Hair follicle dermal papilla cell (primary cell): ENCODE measurements around the gene FAM89B. TPM values are rescaled to one million over a fixed set of nuclear protein-coding genes. Genes with fewer than 3 reads are reported as not detected.

Experiments
- small RNA-seq: library from RNA; depleted of rRNA; stranded (forward); fragments of <200 nt; gene quantifications from one replicate; pipeline ENCODE3, GENCODE V24; 2012
- total RNA-seq: library from RNA; depleted of rRNA; stranded (reverse); fragments of >200 nt; gene quantifications from 2 replicates; pipeline ENCODE4 v1.2.3, GENCODE V29; 2012

FAM89B gene
- total RNA-seq, result 26.8 and 29.6 TPM in 2 replicates

GRCh38 chr11:65572356-65573051 is at the start of gene FAM89B:
TSS of gene FAM89B (plus strand) at chr11:65572538. CDS start at chr11:65572670, 132 bp downstream.

GRCh38 chr11:65524741-65525545 is 47.4 kb upstream of the FAM89B start, which contains the start of gene SCYL1:
TSS of gene SCYL1 (plus strand) at chr11:65525083. CDS start at chr11:65525154, 71 bp downstream.

GRCh38 chr11:65558002-65558929 is 14.1 kb upstream of the FAM89B start, which contains the start of gene LTBP3:
TSS of gene LTBP3 (minus strand) at chr11:65558359. CDS start at chr11:65557959, 400 bp downstream.

GRCh38 chr11:65569973-65570918 is 2.1 kb upstream of the FAM89B start, which contains the start of gene ZNRD2:
TSS of gene ZNRD2 (plus strand) at chr11:65570477. CDS start at chr11:65570492, 15 bp downstream.

GRCh38 chr11:65575568-65576231 is 3.4 kb downstream of the FAM89B start, which contains the start of gene EHBP1L1:
TSS of gene EHBP1L1 (plus strand) at chr11:65576053. CDS start at chr11:65576303, 250 bp downstream.

GRCh38 chr11:65595543-65596281 is 23.4 kb downstream of the FAM89B start, which contains the start of gene KCNK7:
TSS of gene KCNK7 (minus strand) at chr11:65595800. CDS start at chr11:65595772, 28 bp downstream.

GRCh38 chr11:65615229-65615949 is 43.1 kb downstream of the FAM89B start, which contains the start of gene PCNX3:
TSS of gene PCNX3 (plus strand) at chr11:65615776. CDS start at chr11:65616312, 536 bp downstream.

Small RNA genes lying within 50 kb of the gene (small RNA-seq; reads per million reads assigned to genes)
- not detected for gene AP001362.1

Other genes starting within 250 kb of the FAM89B start
- gene DPF2, start 238.7 kb upstream of the FAM89B start, total RNA-seq, result 56.3 and 60.6 TPM in 2 replicates
- 0.12 TPM in 1 of 2 replicates, not detected in the other for gene TIGD3, start 217.8 kb upstream of the FAM89B start, total RNA-seq
- gene SLC25A45, start 189.9 kb upstream of the FAM89B start, total RNA-seq, result 5.3 and 8.0 TPM in 2 replicates
- 70.2 and 77.1 TPM in 2 replicates for gene FRMD8, start 185.9 kb upstream of the FAM89B start, total RNA-seq
- 553 and 658 TPM in 2 replicates for gene NEAT1, start 149.7 kb upstream of the FAM89B start, total RNA-seq
- gene MALAT1, start 73.5 kb upstream of the FAM89B start, total RNA-seq, result 16,813 and 19,611 TPM in 2 replicates
- gene SCYL1, start 47.5 kb upstream of the FAM89B start, total RNA-seq, result 116 and 125 TPM in 2 replicates
- gene LTBP3, start 14.2 kb upstream of the FAM89B start, total RNA-seq, result 21.3 and 22.8 TPM in 2 replicates
- 36.1 and 38.3 TPM in 2 replicates for gene ZNRD2, start 2.1 kb upstream of the FAM89B start, total RNA-seq
- 55.9 and 64.3 TPM in 2 replicates for gene EHBP1L1, start 3.5 kb downstream of the FAM89B start, total RNA-seq
- not detected in 2 replicates for gene KCNK7, start 23.3 kb downstream of the FAM89B start, total RNA-seq
- 21.4 and 26.9 TPM in 2 replicates for gene MAP3K11, start 41.7 kb downstream of the FAM89B start, total RNA-seq
- 34.7 and 35.2 TPM in 2 replicates for gene PCNX3, start 43.2 kb downstream of the FAM89B start, total RNA-seq
- 25.5 and 32.2 TPM in 2 replicates for gene SIPA1, start 65.6 kb downstream of the FAM89B start, total RNA-seq
- gene RELA, start 90.4 kb downstream of the FAM89B start, total RNA-seq, result 35.0 and 40.2 TPM in 2 replicates
- gene KAT5, start 139.7 kb downstream of the FAM89B start, total RNA-seq, result 41.7 and 46.7 TPM in 2 replicates
- gene RNASEH2C, start 148.3 kb downstream of the FAM89B start, total RNA-seq, result 19.3 and 27.1 TPM in 2 replicates
- gene AP5B1, start 208.4 kb downstream of the FAM89B start, total RNA-seq, result 25.0 and 27.6 TPM in 2 replicates
- not detected in 2 replicates for gene OVOL1, start 214.5 kb downstream of the FAM89B start, total RNA-seq